HEK293 (cell line): Measurements from ENCODE around the gene ZEB2.

Experiments used
- CTCF ChIA-PET: fragments of 350-600 bp; formaldehyde crosslinking; extraction: SDS; loops from one replicate; lab custom pipeline; 2021; ENCODE audit warnings: antibody characterized with exemption; lab: Yijun Ruan, JAX
- POLR2A ChIA-PET: fragments of 300-600 bp; formaldehyde crosslinking; extraction: SDS; loops from one replicate; lab custom pipeline; 2020; ENCODE audit warnings: antibody characterized with exemption, inconsistent platforms; lab: Yijun Ruan, JAX
- H3K27ac ChIP-seq: fragments of 200-500 bp; sonication (Bioruptor generic); 2 replicates; pipeline ENCODE4 v1.5.1; 2014; ENCODE audit warnings: low read depth, low read length, control low read depth, inconsistent platforms; ENCODE audit errors: extremely low read depth
- H3K36me3 ChIP-seq, 2 experiments: fragments of 200-500 bp in 1 of 2; sonication (Bioruptor generic) in 1 of 2; 1 replicate in 1 of 2; 2 replicates in 1 of 2; pipeline ENCODE4 v1.5.1; 2014 to 2017; ENCODE audit warnings: inconsistent platforms in 2 of 2, low read length in 2 of 2; ENCODE audit not compliant: control insufficient read depth in 2 of 2, insufficient read depth in 1 of 2
- H3K4me1 ChIP-seq: fragments of 200-500 bp; sonication (Bioruptor generic); 2 replicates; pipeline ENCODE4 v1.5.1; 2014; ENCODE audit warnings: mild to moderate bottlenecking, low read length, inconsistent platforms; ENCODE audit not compliant: control insufficient read depth, insufficient read depth
- H3K4me3 ChIP-seq: 2 replicates; pipeline ENCODE4 v1.5.1; 2011; ENCODE audit warnings: low read depth, mild to moderate bottlenecking, control low read depth, low read length, moderate library complexity
- H3K9me3 ChIP-seq: fragments of 200-500 bp; sonication (Bioruptor generic); 2 replicates; pipeline ENCODE4 v1.5.1; 2014; ENCODE audit warnings: low read depth, low read length, inconsistent platforms; ENCODE audit not compliant: control insufficient read depth, insufficient read depth
- BCL11B ChIP-seq: fragments of 450-650 bp; formaldehyde crosslinking; IDR thresholded peaks from 2 replicates; pipeline ENCODE4 v1.5.1; 2016; ENCODE audit warnings: low read depth, missing biosample characterization, missing genetic modification characterization
- EGR2 ChIP-seq: fragments of 450-650 bp; formaldehyde crosslinking; IDR thresholded peaks from 2 replicates; pipeline ENCODE4 v1.5.1; 2016; ENCODE audit warnings: low read depth, missing biosample characterization, missing genetic modification characterization
- GLI4 ChIP-seq: fragments of 450-650 bp; formaldehyde crosslinking; IDR thresholded peaks from 2 replicates; pipeline ENCODE4 v1.5.1; 2016; ENCODE audit warnings: missing biosample characterization, missing genetic modification characterization
- GLIS2 ChIP-seq: fragments of 450-650 bp; formaldehyde crosslinking; IDR thresholded peaks from 2 replicates; pipeline ENCODE4 v1.5.1; 2016; ENCODE audit warnings: missing biosample characterization, missing genetic modification characterization
- HIC1 ChIP-seq: fragments of 450-650 bp; formaldehyde crosslinking; IDR thresholded peaks from 2 replicates; pipeline ENCODE4 v1.5.1; 2016; ENCODE audit warnings: missing biosample characterization, missing genetic modification characterization
- KLF1 ChIP-seq: fragments of 450-650 bp; formaldehyde crosslinking; IDR thresholded peaks from 2 replicates; pipeline ENCODE4 v1.5.1; 2016; ENCODE audit warnings: missing biosample characterization, missing genetic modification characterization
- PRDM4 ChIP-seq: fragments of 450-650 bp; formaldehyde crosslinking; IDR thresholded peaks from 2 replicates; pipeline ENCODE4 v1.5.1; 2017; ENCODE audit warnings: missing biosample characterization, missing genetic modification characterization
- SCRT2 ChIP-seq: fragments of 450-650 bp; formaldehyde crosslinking; IDR thresholded peaks from 2 replicates; pipeline ENCODE4 v1.5.1; 2016; ENCODE audit warnings: missing biosample characterization, missing genetic modification characterization
- SP2 ChIP-seq: fragments of 450-650 bp; formaldehyde crosslinking; IDR thresholded peaks from 2 replicates; pipeline ENCODE4 v1.5.1; 2016; ENCODE audit warnings: missing biosample characterization, missing genetic modification characterization
- TCF7L2 ChIP-seq: IDR thresholded peaks from 2 replicates; pipeline ENCODE4 v1.6.1; 2011; ENCODE audit warnings: low read depth, mild to moderate bottlenecking, inconsistent platforms, low read length, moderate library complexity, borderline replicate concordance
- YY2 ChIP-seq: fragments of 450-650 bp; formaldehyde crosslinking; IDR thresholded peaks from 2 replicates; pipeline ENCODE4 v1.5.1; 2016; ENCODE audit warnings: missing biosample characterization, missing genetic modification characterization
- ZBTB7A ChIP-seq: fragments of 450-650 bp; formaldehyde crosslinking; IDR thresholded peaks from 2 replicates; pipeline ENCODE4 v1.5.1; 2016; ENCODE audit warnings: low read depth, missing biosample characterization, missing genetic modification characterization
- ZIC2 ChIP-seq: fragments of 450-650 bp; formaldehyde crosslinking; IDR thresholded peaks from 2 replicates; pipeline ENCODE4 v1.5.1; 2016; ENCODE audit warnings: missing biosample characterization, missing genetic modification characterization
- ZNF132 ChIP-seq: fragments of 450-650 bp; formaldehyde crosslinking; IDR thresholded peaks from 2 replicates; pipeline ENCODE4 v1.5.1; 2017; ENCODE audit warnings: missing biosample characterization, missing genetic modification characterization, borderline replicate concordance
- ZNF133 ChIP-seq: fragments of 450-650 bp; formaldehyde crosslinking; IDR thresholded peaks from 2 replicates; pipeline ENCODE4 v1.5.1; 2016; ENCODE audit warnings: missing biosample characterization, missing genetic modification characterization
- ZNF175 ChIP-seq: fragments of 450-650 bp; formaldehyde crosslinking; IDR thresholded peaks from 2 replicates; pipeline ENCODE4 v1.5.1; 2016; ENCODE audit warnings: missing biosample characterization, missing genetic modification characterization
- ZNF19 ChIP-seq: fragments of 450-650 bp; formaldehyde crosslinking; IDR thresholded peaks from 2 replicates; pipeline ENCODE4; 2016; ENCODE audit warnings: missing biosample characterization, missing genetic modification characterization, low read depth
- ZNF239 ChIP-seq: fragments of 450-650 bp; formaldehyde crosslinking; IDR thresholded peaks from 2 replicates; pipeline ENCODE4 v1.5.1; 2016; ENCODE audit warnings: missing biosample characterization, missing genetic modification characterization
- ZNF280C ChIP-seq: fragments of 450-650 bp; formaldehyde crosslinking; IDR thresholded peaks from 2 replicates; pipeline ENCODE4 v1.5.1; 2016; ENCODE audit warnings: missing biosample characterization, missing genetic modification characterization
- ZNF341 ChIP-seq: fragments of 450-650 bp; formaldehyde crosslinking; IDR thresholded peaks from 2 replicates; pipeline ENCODE4; 2016; ENCODE audit warnings: low read depth, missing biosample characterization, missing genetic modification characterization
- ZNF350 ChIP-seq: fragments of 450-650 bp; formaldehyde crosslinking; IDR thresholded peaks from 2 replicates; pipeline ENCODE4 v1.5.0; 2017; ENCODE audit warnings: missing biosample characterization, mild to moderate bottlenecking, missing genetic modification characterization
- ZNF521 ChIP-seq: fragments of 450-650 bp; formaldehyde crosslinking; IDR thresholded peaks from 2 replicates; pipeline ENCODE4 v1.5.1; 2017; ENCODE audit warnings: missing biosample characterization, mild to moderate bottlenecking, missing genetic modification characterization
- ZNF555 ChIP-seq: fragments of 450-650 bp; formaldehyde crosslinking; conservative IDR thresholded peaks from 2 replicates; pipeline ENCODE4 v1.5.1; 2017; ENCODE audit warnings: missing biosample characterization, mild to moderate bottlenecking, missing genetic modification characterization, inconsistent platforms
- ZNF560 ChIP-seq: fragments of 450-650 bp; formaldehyde crosslinking; IDR thresholded peaks from 2 replicates; pipeline ENCODE4 v1.5.1; 2017; ENCODE audit warnings: missing biosample characterization, missing genetic modification characterization, borderline replicate concordance
- ZNF580 ChIP-seq: fragments of 450-650 bp; formaldehyde crosslinking; IDR thresholded peaks from 2 replicates; pipeline ENCODE4 v1.5.1; 2016; ENCODE audit warnings: missing biosample characterization, missing genetic modification characterization
- ZNF621 ChIP-seq: fragments of 450-650 bp; formaldehyde crosslinking; IDR thresholded peaks from 2 replicates; pipeline ENCODE4 v1.5.1; 2017; ENCODE audit warnings: missing biosample characterization, missing genetic modification characterization
- ZNF623 ChIP-seq: fragments of 450-650 bp; formaldehyde crosslinking; IDR thresholded peaks from 2 replicates; pipeline ENCODE4 v1.5.1; 2016; ENCODE audit warnings: missing biosample characterization, missing genetic modification characterization
- ZNF624 ChIP-seq: fragments of 450-650 bp; formaldehyde crosslinking; IDR thresholded peaks from 2 replicates; pipeline ENCODE4 v1.5.1; 2017; ENCODE audit warnings: missing biosample characterization, missing genetic modification characterization
- ZNF837 ChIP-seq: fragments of 450-650 bp; formaldehyde crosslinking; IDR thresholded peaks from 2 replicates; pipeline ENCODE4 v1.5.1; 2016; ENCODE audit warnings: missing biosample characterization, missing genetic modification characterization
- ZSCAN23 ChIP-seq: fragments of 450-650 bp; formaldehyde crosslinking; IDR thresholded peaks from 2 replicates; pipeline ENCODE4 v1.5.1; 2016; ENCODE audit warnings: missing biosample characterization, missing genetic modification characterization
- ZXDB ChIP-seq: fragments of 450-650 bp; formaldehyde crosslinking; IDR thresholded peaks from 2 replicates; pipeline ENCODE4 v1.5.1; 2016; ENCODE audit warnings: missing biosample characterization, missing genetic modification characterization

Gene ZEB2

GRCh38 chr2:144545787-144546186, 25.9 kb upstream of the ZEB2 start:
- Histone ChIP-seq H3K36me3 (no peaks in the 10 kb centered on the region), H3K4me3 (no peak overlapping the region), H3K27ac (no peak overlapping the region), H3K4me1 (peaks cover 7% of the 10 kb centered on the region), H3K9me3 (no peaks in the 10 kb centered on the region)
- TF ChIP-seq ZBTB7A (tag by site-specific recombination), result no peak
- no peak for TF ChIP-seq PRDM4
- TF ChIP-seq ZIC2 (tag by site-specific recombination), result no peak
- TF ChIP-seq ZNF837 (tag by site-specific recombination), result no peak
- no peak for TF ChIP-seq ZNF624 (tag by site-specific recombination)
- no peak for TF ChIP-seq KLF1 (tag by site-specific recombination)
- no peak for TF ChIP-seq TCF7L2
- no peak for TF ChIP-seq ZNF621 (tag by site-specific recombination)
- no peak for TF ChIP-seq HIC1 (tag by site-specific recombination)
- TF ChIP-seq ZNF19, result no peak
- TF ChIP-seq ZXDB, result no peak
- TF ChIP-seq ZSCAN23, result no peak
- no peak for TF ChIP-seq ZNF555 (tag by site-specific recombination)
- TF ChIP-seq BCL11B (tag by site-specific recombination), result no peak
- TF ChIP-seq ZNF175 (tag by site-specific recombination), result no peak
- ChIA-PET CTCF (no interaction called here), POLR2A (no interaction called here)

GRCh38 chr2:144544053-144544452, 24.1 kb upstream of the ZEB2 start:
- no peak overlapping the region for H3K4me3 ChIP-seq
- POLR2A ChIA-PET, result no interaction called here
- no peaks in the 10 kb centered on the region for H3K9me3 ChIP-seq
- peaks cover 7% of the 10 kb centered on the region for H3K4me1 ChIP-seq
- H3K36me3 ChIP-seq, result no peaks in the 10 kb centered on the region
- CTCF ChIA-PET, result interaction anchor here (0.7 kb wide), 1 partner anchor 7 kb away, joined by 3 read pairs; no protein-coding TSS in a partner anchor
- no peak overlapping the region for H3K27ac ChIP-seq
- TF ChIP-seq GLIS2 (tag by site-specific recombination), result no peak
- no peak for TF ChIP-seq SP2
- no peak for TF ChIP-seq ZNF560
- TF ChIP-seq ZNF350 (tag by site-specific recombination), result no peak
- TF ChIP-seq GLI4 (tag by site-specific recombination), result no peak
- no peak for TF ChIP-seq ZNF521
- TF ChIP-seq ZNF280C, result no peak
- no peak for TF ChIP-seq ZNF341 (tag by site-specific recombination)
- TF ChIP-seq EGR2, result no peak
- no peak for TF ChIP-seq YY2 (tag by site-specific recombination)
- TF ChIP-seq ZNF239 (tag by site-specific recombination), result no peak
- no peak for TF ChIP-seq ZNF580 (tag by site-specific recombination)
- TF ChIP-seq SCRT2 (tag by site-specific recombination), result no peak
- TF ChIP-seq ZNF621 (tag by site-specific recombination), result no peak
- no peak for TF ChIP-seq ZNF132 (tag by site-specific recombination)
- TF ChIP-seq ZNF623, result no peak
- TF ChIP-seq ZNF133 (tag by site-specific recombination), result no peak
